Measurements from ENCODE around the gene SLC12A8.

SLC12A8 gene

DNA sequence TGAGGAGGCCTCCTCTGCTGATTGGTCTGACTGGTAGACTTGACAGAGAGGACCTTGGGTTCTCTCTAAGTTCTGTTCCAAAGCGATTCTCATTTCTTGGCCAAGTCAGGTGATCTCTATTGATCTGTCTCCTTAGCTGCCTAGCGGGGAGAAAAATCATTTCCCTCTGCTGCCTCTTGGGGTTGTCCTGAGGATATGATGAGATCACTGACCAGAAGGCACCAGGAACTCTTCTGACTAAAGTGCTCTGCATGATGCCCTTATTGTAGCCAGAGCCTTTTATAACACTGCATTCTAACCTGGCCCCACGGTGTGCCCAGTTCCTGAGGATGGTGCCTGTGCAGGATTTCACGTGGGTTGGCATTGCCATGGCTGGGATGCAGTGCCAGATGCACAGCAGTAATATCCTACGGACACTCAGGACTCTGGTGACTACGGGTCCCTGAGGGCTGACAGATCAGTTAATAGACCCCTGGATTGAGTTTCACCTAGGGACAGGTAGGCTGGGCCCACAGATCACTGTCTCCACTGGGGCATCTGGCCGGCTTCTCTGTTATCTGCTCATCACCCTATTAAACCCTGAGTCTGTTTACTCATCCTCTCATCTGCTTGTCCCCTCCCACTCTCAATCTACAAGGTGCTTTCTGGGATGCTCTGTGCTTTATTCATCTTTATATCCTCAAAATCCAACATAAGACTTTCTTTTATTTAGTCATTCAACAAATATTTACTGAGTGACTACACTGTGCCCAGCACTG lies 152.9 kb downstream of the SLC12A8 start:
- Histone ChIP-seq H2AFZ (ENCODE audit: low read length) (no peak overlapping the region), H2BK120ac (ENCODE audit: low read depth, low read length) (no peak overlapping the region), H2BK5ac (ENCODE audit: low read length) (no peak overlapping the region), H3K18ac (ENCODE audit: low read length) (no peak overlapping the region), H3K27me3 (ENCODE audit: control insufficient read depth in 3 of 3, insufficient read depth in 3 of 3, low read depth in 1 of 3, low read length in 3 of 3) (peaks cover 0 to 16% (median 6%) of the 10 kb centered on the region in 3 experiments), H3K4me2 (ENCODE audit: insufficient read depth, low read length, poor library complexity, severe bottlenecking) (no peak overlapping the region), H3K14ac (ENCODE audit: low read length) (no peak overlapping the region), H2AK5ac (ENCODE audit: low read depth, low read length) (no peak overlapping the region), H3K27ac (replicated peaks; ENCODE audit: low read length) (no peak overlapping the region), H4K8ac (ENCODE audit: low read depth, low read length) (no peak overlapping the region), H3K4ac (ENCODE audit: low read length) (no peak overlapping the region), H3K79me1 (ENCODE audit: low read depth, low read length) (no peaks in the 10 kb centered on the region), H2BK12ac (ENCODE audit: low read length) (no peak overlapping the region), H3K23ac (ENCODE audit: low read depth, low read length, poor library complexity) (no peak overlapping the region), H3K4me1 (ENCODE audit: control insufficient read depth in 2 of 2, insufficient read depth in 1 of 2, low read depth in 1 of 2, low read length in 2 of 2) (peaks cover 10 to 13% of the 10 kb centered on the region in 2 donors), H3K4me3 (ENCODE audit: low read length in 2 of 2) (no peak overlapping the region), H3K36me3 (replicated peaks in 1 of 2; ENCODE audit: control insufficient read depth in 2 of 2, insufficient read depth in 2 of 2, low read length in 2 of 2) (no peaks in the 10 kb centered on the region), H3K9ac (ENCODE audit: low read depth, low read length, poor library complexity) (no peak overlapping the region), H2BK15ac (ENCODE audit: low read length) (no peak overlapping the region), H4K91ac (ENCODE audit: low read depth, low read length, poor library complexity) (no peak overlapping the region), H3K9me3 (replicated peaks in 1 of 2; ENCODE audit: control insufficient read depth in 2 of 2, insufficient read depth in 1 of 2, low read depth in 1 of 2, low read length in 2 of 2) (peaks cover 0 to 5% of the 10 kb centered on the region in 2 donors)
- DNase-seq (ENCODE audit: low spot score) = no peak
- no CpG with 5 or more reads among the region's 7 CpGs for WGBS, 2 donors (ENCODE audit: extremely low coverage in 2 of 2, insufficient read length in 2 of 2, insufficient replicate concordance in 1 of 2)

DNA sequence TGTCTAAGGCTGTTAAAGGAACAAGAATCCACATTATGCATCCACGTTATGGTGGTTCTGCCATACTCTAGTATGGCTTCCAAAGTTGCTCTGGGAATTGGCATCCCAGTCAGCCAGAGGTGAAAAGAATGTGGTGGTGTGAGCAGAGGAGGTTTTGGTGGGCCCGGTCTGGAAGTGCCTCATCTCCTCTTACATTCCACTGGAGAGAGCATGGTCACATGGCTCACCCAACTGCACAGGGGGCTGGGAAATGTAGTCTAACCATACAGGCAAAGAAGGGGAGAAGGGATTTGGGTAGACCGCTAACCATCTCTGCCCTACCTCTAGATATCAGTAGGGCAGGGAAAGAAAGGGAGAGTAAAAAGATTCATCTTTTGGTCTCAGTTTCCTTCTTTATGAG lies 153.6 kb downstream of the SLC12A8 start:
- Histone ChIP-seq H3K23ac (ENCODE audit: low read depth, low read length, poor library complexity) (no peak overlapping the region), H3K18ac (ENCODE audit: low read length) (no peak overlapping the region), H3K9ac (ENCODE audit: low read depth, low read length, poor library complexity) (no peak overlapping the region), H3K4ac (ENCODE audit: low read length) (no peak overlapping the region), H3K9me3 (replicated peaks in 1 of 2; ENCODE audit: control insufficient read depth in 2 of 2, insufficient read depth in 1 of 2, low read depth in 1 of 2, low read length in 2 of 2) (peaks cover 0 to 1% of the 10 kb centered on the region in 2 donors), H2BK5ac (ENCODE audit: low read length) (no peak overlapping the region), H4K8ac (ENCODE audit: low read depth, low read length) (no peak overlapping the region), H3K4me3 (ENCODE audit: low read length in 2 of 2) (no peak overlapping the region), H2BK15ac (ENCODE audit: low read length) (no peak overlapping the region), H3K4me1 (ENCODE audit: control insufficient read depth in 2 of 2, insufficient read depth in 1 of 2, low read depth in 1 of 2, low read length in 2 of 2) (peaks cover 10 to 19% of the 10 kb centered on the region in 2 donors), H3K4me2 (ENCODE audit: insufficient read depth, low read length, poor library complexity, severe bottlenecking) (no peak overlapping the region), H3K36me3 (replicated peaks in 1 of 2; ENCODE audit: control insufficient read depth in 2 of 2, insufficient read depth in 2 of 2, low read length in 2 of 2) (no peaks in the 10 kb centered on the region), H3K27ac (replicated peaks; ENCODE audit: low read length) (no peak overlapping the region), H2AFZ (ENCODE audit: low read length) (no peak overlapping the region), H4K91ac (ENCODE audit: low read depth, low read length, poor library complexity) (no peak overlapping the region), H3K14ac (ENCODE audit: low read length) (no peak overlapping the region), H2BK120ac (ENCODE audit: low read depth, low read length) (no peak overlapping the region), H2AK5ac (ENCODE audit: low read depth, low read length) (no peak overlapping the region), H3K79me1 (ENCODE audit: low read depth, low read length) (no peaks in the 10 kb centered on the region), H3K27me3 (ENCODE audit: control insufficient read depth in 3 of 3, insufficient read depth in 3 of 3, low read depth in 1 of 3, low read length in 3 of 3) (peaks cover 0 to 16% (median 6%) of the 10 kb centered on the region in 3 experiments), H2BK12ac (ENCODE audit: low read length) (no peak overlapping the region)
- no peak for DNase-seq (ENCODE audit: low spot score)
- no CpG with 5 or more reads among the region's 3 CpGs for WGBS, 2 donors (ENCODE audit: extremely low coverage in 2 of 2, insufficient read length in 2 of 2, insufficient replicate concordance in 1 of 2)

DNA sequence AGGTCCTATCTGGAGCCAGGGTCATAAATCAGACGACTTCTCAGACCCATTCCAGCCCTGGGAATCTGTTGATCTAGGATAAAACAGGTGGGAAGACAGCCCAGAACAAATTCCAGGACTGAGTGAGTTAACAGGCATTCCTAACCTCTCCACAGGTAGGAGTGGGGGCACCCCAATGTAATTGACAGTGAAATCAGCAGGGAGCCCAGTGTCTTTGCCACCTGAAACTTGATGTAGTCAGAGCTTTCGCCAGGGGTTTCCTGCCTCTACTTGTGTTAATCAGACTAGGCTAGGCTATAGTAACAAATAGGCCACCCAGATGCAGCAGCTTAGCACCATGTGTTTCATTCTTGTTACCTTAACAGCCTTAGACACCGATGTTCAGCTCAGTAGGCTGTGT lies 154.0 kb downstream of the SLC12A8 start:
- Histone ChIP-seq H3K4me2 (ENCODE audit: insufficient read depth, low read length, poor library complexity, severe bottlenecking) (no peak overlapping the region), H2AFZ (ENCODE audit: low read length) (no peak overlapping the region), H3K79me1 (ENCODE audit: low read depth, low read length) (no peaks in the 10 kb centered on the region), H2BK12ac (ENCODE audit: low read length) (no peak overlapping the region), H3K4ac (ENCODE audit: low read length) (no peak overlapping the region), H2BK120ac (ENCODE audit: low read depth, low read length) (no peak overlapping the region), H3K27ac (replicated peaks; ENCODE audit: low read length) (no peak overlapping the region), H3K27me3 (ENCODE audit: control insufficient read depth in 3 of 3, insufficient read depth in 3 of 3, low read depth in 1 of 3, low read length in 3 of 3) (peaks cover 0 to 16% (median 6%) of the 10 kb centered on the region in 3 experiments), H3K4me1 (ENCODE audit: control insufficient read depth in 2 of 2, insufficient read depth in 1 of 2, low read depth in 1 of 2, low read length in 2 of 2) (peaks cover 10 to 23% of the 10 kb centered on the region in 2 donors), H3K9me3 (replicated peaks in 1 of 2; ENCODE audit: control insufficient read depth in 2 of 2, insufficient read depth in 1 of 2, low read depth in 1 of 2, low read length in 2 of 2) (no peaks in the 10 kb centered on the region), H3K9ac (ENCODE audit: low read depth, low read length, poor library complexity) (no peak overlapping the region), H4K91ac (ENCODE audit: low read depth, low read length, poor library complexity) (no peak overlapping the region), H3K4me3 (ENCODE audit: low read length in 2 of 2) (no peak overlapping the region), H2BK15ac (ENCODE audit: low read length) (no peak overlapping the region), H2AK5ac (ENCODE audit: low read depth, low read length) (no peak overlapping the region), H3K18ac (ENCODE audit: low read length) (no peak overlapping the region), H3K36me3 (replicated peaks in 1 of 2; ENCODE audit: control insufficient read depth in 2 of 2, insufficient read depth in 2 of 2, low read length in 2 of 2) (no peaks in the 10 kb centered on the region), H2BK5ac (ENCODE audit: low read length) (no peak overlapping the region), H3K23ac (ENCODE audit: low read depth, low read length, poor library complexity) (no peak overlapping the region), H4K8ac (ENCODE audit: low read depth, low read length) (no peak overlapping the region), H3K14ac (ENCODE audit: low read length) (no peak overlapping the region)
- WGBS, 2 donors (ENCODE audit: extremely low coverage in 2 of 2, insufficient read length in 2 of 2, insufficient replicate concordance in 1 of 2) = no CpG with 5 or more reads among the region's 3 CpGs
- no peak for DNase-seq (ENCODE audit: low spot score)

DNA sequence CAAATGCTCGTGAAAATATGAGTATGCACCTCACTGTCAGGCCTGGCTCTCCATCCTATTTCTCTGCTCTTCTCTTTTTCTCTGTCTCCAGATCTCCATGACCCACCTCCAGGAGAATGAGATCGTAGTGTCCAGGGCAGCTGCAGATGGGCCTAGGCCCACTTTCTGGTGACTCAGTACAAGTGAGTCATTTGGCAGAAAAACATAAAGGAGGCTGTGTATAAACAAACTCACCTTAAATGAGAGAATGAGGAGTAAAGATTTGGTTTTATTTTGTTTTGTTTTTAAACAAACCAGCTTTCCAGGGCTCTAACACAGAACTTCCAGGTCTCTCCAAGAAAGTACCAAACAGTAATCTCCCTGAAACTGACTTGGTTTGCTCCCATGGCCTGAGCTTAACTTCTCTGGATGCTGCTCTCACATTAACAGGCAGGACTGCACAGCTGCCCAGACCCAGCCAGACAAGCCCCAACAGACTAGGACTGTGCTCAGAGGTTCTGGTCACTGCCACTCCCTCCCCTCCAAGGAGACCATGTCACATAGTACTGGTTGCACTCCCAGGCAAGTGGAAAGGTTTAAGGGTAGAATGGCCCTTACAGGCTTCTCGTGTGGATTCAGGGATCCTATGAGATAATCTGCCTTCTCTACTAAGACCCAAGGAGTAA lies 155.2 kb downstream of the SLC12A8 start:
- H3K9me3 ChIP-seq (replicated peaks in 1 of 2; ENCODE audit: control insufficient read depth in 2 of 2, insufficient read depth in 1 of 2, low read depth in 1 of 2, low read length in 2 of 2) = no peaks in the 10 kb centered on the region
- H3K14ac ChIP-seq (ENCODE audit: low read length) = no peak overlapping the region
- H2BK12ac ChIP-seq (ENCODE audit: low read length) = no peak overlapping the region
- H4K91ac ChIP-seq (ENCODE audit: low read depth, low read length, poor library complexity) = no peak overlapping the region
- peaks cover 0 to 16% (median 6%) of the 10 kb centered on the region in 3 experiments for H3K27me3 ChIP-seq (ENCODE audit: control insufficient read depth in 3 of 3, insufficient read depth in 3 of 3, low read depth in 1 of 3, low read length in 3 of 3)
- no peak for DNase-seq (ENCODE audit: low spot score)
- H3K9ac ChIP-seq (ENCODE audit: low read depth, low read length, poor library complexity) = no peak overlapping the region
- H2AFZ ChIP-seq (ENCODE audit: low read length) = no peak overlapping the region
- no peak overlapping the region for H2BK120ac ChIP-seq (ENCODE audit: low read depth, low read length)
- H3K4ac ChIP-seq (ENCODE audit: low read length) = no peak overlapping the region
- H3K18ac ChIP-seq (ENCODE audit: low read length) = no peak overlapping the region
- peaks cover 12 to 30% of the 10 kb centered on the region in 2 donors for H3K4me1 ChIP-seq (ENCODE audit: control insufficient read depth in 2 of 2, insufficient read depth in 1 of 2, low read depth in 1 of 2, low read length in 2 of 2)
- no CpG with 5 or more reads among the region's 3 CpGs for WGBS, 2 donors (ENCODE audit: extremely low coverage in 2 of 2, insufficient read length in 2 of 2, insufficient replicate concordance in 1 of 2)
- H3K36me3 ChIP-seq (replicated peaks in 1 of 2; ENCODE audit: control insufficient read depth in 2 of 2, insufficient read depth in 2 of 2, low read length in 2 of 2) = no peaks in the 10 kb centered on the region
- no peak overlapping the region for H3K23ac ChIP-seq (ENCODE audit: low read depth, low read length, poor library complexity)
- H4K8ac ChIP-seq (ENCODE audit: low read depth, low read length) = no peak overlapping the region
- H3K4me3 ChIP-seq (ENCODE audit: low read length in 2 of 2) = no peak overlapping the region
- H2BK15ac ChIP-seq (ENCODE audit: low read length) = no peak overlapping the region
- H3K79me1 ChIP-seq (ENCODE audit: low read depth, low read length) = no peaks in the 10 kb centered on the region
- no peak overlapping the region for H2BK5ac ChIP-seq (ENCODE audit: low read length)
- no peak overlapping the region for H3K27ac ChIP-seq (replicated peaks; ENCODE audit: low read length)
- no peak overlapping the region for H3K4me2 ChIP-seq (ENCODE audit: insufficient read depth, low read length, poor library complexity, severe bottlenecking)
- no peak overlapping the region for H2AK5ac ChIP-seq (ENCODE audit: low read depth, low read length)

Data from neuronal stem cell (in vitro differentiated cells).